ENCODE results near the gene POC1A. TPM values are rescaled to one million over a fixed set of nuclear protein-coding genes. Genes with fewer than 3 reads are reported as not detected.

Gene POC1A
- total and polyA plus RNA-seq, 2 donors (not counting 1 experiment from before 2014, with no cell fraction given) = 3.8 to 17.7 TPM

DNA sequence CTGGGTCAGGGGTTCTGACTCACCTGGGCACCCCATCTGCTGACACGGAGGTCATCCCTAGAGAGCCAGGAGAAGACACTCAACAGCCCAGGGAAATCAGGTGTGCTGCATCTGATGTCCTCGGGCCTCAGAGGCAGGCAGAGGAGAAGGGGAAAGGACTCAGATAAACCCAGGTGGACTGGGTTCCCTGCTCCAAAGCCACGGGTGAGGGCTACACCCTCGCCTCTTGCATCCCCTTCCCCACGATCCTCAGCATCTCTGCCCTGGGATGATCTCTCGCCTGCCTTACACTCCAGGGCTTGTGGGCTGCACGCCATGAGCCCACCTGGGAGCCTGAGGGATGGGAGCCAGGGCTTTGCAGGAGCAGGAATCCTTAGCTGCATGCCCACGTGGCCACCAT lies 89.7 kb downstream of the POC1A start:
- Histone ChIP-seq H3K36me3 (ENCODE audit: control insufficient read depth, insufficient read depth, low read length) (no peaks in the 10 kb centered on the region), H3K9me3 (ENCODE audit: control insufficient read depth, insufficient read depth, low read depth, low read length) (no peaks in the 10 kb centered on the region), H3K4me1 (ENCODE audit: control insufficient read depth, extremely low read depth, insufficient read depth, low read length) (peaks cover 6% of the 10 kb centered on the region), H3K79me2 (ENCODE audit: control insufficient read depth, insufficient read depth, low read length) (no peaks in the 10 kb centered on the region), H4K20me1 (ENCODE audit: control insufficient read depth, extremely low read depth, insufficient read depth, low read length) (no peaks in the 10 kb centered on the region), H2AFZ (ENCODE audit: low read length) (no peak overlapping the region), H3K4me3 (replicated peaks in 1 of 4; ENCODE audit: control extremely low read depth in 1 of 4, insufficient read depth in 1 of 4, low read depth in 3 of 4, low read length in 4 of 4) (no peak overlapping the region), H3K4me2 (ENCODE audit: extremely low read depth, insufficient read depth, low read length) (no peak overlapping the region), H3K9ac (ENCODE audit: insufficient read depth, low read length) (no peak overlapping the region), H3K27me3 (ENCODE audit: control insufficient read depth, insufficient read depth, low read length) (no peaks in the 10 kb centered on the region), H3K27ac (ENCODE audit: insufficient read depth, low read length) (no peak overlapping the region)
- no peak for TF ChIP-seq EZH2 (IDR thresholded peaks at IDR 0.05; ENCODE audit: low read length, missing control alignments)
- TF ChIP-seq, protein P1, sequence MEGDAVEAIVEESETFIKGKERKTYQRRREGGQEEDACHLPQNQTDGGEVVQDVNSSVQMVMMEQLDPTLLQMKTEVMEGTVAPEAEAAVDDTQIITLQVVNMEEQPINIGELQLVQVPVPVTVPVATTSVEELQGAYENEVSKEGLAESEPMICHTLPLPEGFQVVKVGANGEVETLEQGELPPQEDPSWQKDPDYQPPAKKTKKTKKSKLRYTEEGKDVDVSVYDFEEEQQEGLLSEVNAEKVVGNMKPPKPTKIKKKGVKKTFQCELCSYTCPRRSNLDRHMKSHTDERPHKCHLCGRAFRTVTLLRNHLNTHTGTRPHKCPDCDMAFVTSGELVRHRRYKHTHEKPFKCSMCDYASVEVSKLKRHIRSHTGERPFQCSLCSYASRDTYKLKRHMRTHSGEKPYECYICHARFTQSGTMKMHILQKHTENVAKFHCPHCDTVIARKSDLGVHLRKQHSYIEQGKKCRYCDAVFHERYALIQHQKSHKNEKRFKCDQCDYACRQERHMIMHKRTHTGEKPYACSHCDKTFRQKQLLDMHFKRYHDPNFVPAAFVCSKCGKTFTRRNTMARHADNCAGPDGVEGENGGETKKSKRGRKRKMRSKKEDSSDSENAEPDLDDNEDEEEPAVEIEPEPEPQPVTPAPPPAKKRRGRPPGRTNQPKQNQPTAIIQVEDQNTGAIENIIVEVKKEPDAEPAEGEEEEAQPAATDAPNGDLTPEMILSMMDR (conservative IDR thresholded peaks at IDR 0.05 in 1 of 2, IDR thresholded peaks at IDR 0.05 in 1 of 2; ENCODE audit: low read depth in 1 of 2, low read length in 2 of 2) = no peak
- no peak for DNase-seq (ENCODE audit: low read depth in 2 of 2)

DNA sequence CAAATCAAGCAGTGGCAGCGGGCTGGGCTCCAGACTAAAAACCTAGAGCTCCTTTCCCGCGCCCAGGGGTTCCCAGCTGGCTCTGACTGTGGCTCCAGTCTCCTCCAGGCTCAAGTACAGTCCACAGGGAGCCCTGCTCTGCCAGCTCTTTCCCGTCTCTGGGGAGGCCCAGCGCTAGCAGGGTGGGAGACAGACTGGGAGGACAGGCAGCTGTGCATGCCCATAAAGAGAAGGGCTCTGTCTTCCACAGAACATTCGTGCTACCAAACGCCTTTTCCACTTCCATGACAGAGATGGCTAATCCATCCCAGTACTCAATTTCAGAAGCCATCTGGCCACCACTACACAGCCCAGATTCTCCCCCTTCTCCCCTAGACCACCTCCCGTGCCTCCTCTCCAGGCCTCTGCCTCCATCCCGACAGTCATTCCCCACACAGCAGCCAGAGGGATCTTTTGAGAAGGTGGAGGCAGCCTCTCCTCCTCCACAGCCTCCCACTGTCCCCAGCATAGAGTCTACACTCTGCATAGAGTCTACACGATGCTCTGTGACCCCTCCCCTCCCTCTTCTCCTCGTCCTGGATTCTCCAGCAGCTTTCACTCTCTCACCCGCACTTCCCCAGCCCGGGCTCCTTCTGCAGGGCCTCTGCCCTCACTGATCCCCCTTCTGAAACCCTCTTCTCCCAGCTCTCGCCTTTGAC lies 91.0 kb downstream of the POC1A start:
- DNase-seq (ENCODE audit: low read depth in 2 of 2) = no peak
- TF ChIP-seq, protein P1 (conservative IDR thresholded peaks at IDR 0.05 in 1 of 2, IDR thresholded peaks at IDR 0.05 in 1 of 2; ENCODE audit: low read depth in 1 of 2, low read length in 2 of 2) = peak in 1 of 2 donors; percentile 7
- TF ChIP-seq EZH2 (IDR thresholded peaks at IDR 0.05; ENCODE audit: low read length, missing control alignments) = no peak
- no peaks in the 10 kb centered on the region for H4K20me1 ChIP-seq (ENCODE audit: control insufficient read depth, extremely low read depth, insufficient read depth, low read length)
- H3K36me3 ChIP-seq (ENCODE audit: control insufficient read depth, insufficient read depth, low read length) = no peaks in the 10 kb centered on the region
- peaks cover 6% of the 10 kb centered on the region for H3K4me1 ChIP-seq (ENCODE audit: control insufficient read depth, extremely low read depth, insufficient read depth, low read length)
- H2AFZ ChIP-seq (ENCODE audit: low read length) = no peak overlapping the region
- peak overlapping the region; percentile 4 for H3K27ac ChIP-seq (ENCODE audit: insufficient read depth, low read length)
- H3K9ac ChIP-seq (ENCODE audit: insufficient read depth, low read length) = no peak overlapping the region
- H3K4me3 ChIP-seq (replicated peaks in 1 of 4; ENCODE audit: control extremely low read depth in 1 of 4, insufficient read depth in 1 of 4, low read depth in 3 of 4, low read length in 4 of 4) = no peak overlapping the region
- H3K79me2 ChIP-seq (ENCODE audit: control insufficient read depth, insufficient read depth, low read length) = no peaks in the 10 kb centered on the region
- H3K9me3 ChIP-seq (ENCODE audit: control insufficient read depth, insufficient read depth, low read depth, low read length) = no peaks in the 10 kb centered on the region
- no peak overlapping the region for H3K4me2 ChIP-seq (ENCODE audit: extremely low read depth, insufficient read depth, low read length)
- no peaks in the 10 kb centered on the region for H3K27me3 ChIP-seq (ENCODE audit: control insufficient read depth, insufficient read depth, low read length)

DNA sequence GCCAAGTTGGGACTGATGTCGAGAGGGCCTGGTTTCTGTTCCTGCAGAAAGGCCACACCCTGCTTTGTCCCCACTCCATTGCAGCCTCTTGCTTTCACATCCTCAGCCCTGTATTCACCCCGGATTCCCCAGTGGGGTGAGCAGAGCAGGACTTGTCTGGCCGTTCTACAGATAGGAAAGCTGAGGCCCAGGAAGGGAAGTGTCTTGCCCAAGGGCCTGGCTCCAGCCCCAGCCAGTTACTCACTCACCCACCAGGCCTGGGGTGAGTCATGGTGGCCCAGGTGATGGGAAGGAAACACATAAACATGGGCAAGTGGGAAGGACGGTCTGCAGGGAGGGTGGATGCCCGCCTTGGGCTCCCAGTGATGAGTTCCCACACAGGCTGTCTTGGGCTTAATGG lies 91.7 kb downstream of the POC1A start:
- TF ChIP-seq, protein P1 (conservative IDR thresholded peaks at IDR 0.05 in 1 of 2, IDR thresholded peaks at IDR 0.05 in 1 of 2; ENCODE audit: low read depth in 1 of 2, low read length in 2 of 2) = no peak
- TF ChIP-seq EZH2 (IDR thresholded peaks at IDR 0.05; ENCODE audit: low read length, missing control alignments) = no peak
- Histone ChIP-seq H2AFZ (ENCODE audit: low read length) (no peak overlapping the region), H3K4me1 (ENCODE audit: control insufficient read depth, extremely low read depth, insufficient read depth, low read length) (peaks cover 11% of the 10 kb centered on the region), H3K79me2 (ENCODE audit: control insufficient read depth, insufficient read depth, low read length) (no peaks in the 10 kb centered on the region), H3K4me3 (replicated peaks in 1 of 4; ENCODE audit: control extremely low read depth in 1 of 4, insufficient read depth in 1 of 4, low read depth in 3 of 4, low read length in 4 of 4) (no peak overlapping the region), H4K20me1 (ENCODE audit: control insufficient read depth, extremely low read depth, insufficient read depth, low read length) (no peaks in the 10 kb centered on the region), H3K9ac (ENCODE audit: insufficient read depth, low read length) (no peak overlapping the region), H3K27me3 (ENCODE audit: control insufficient read depth, insufficient read depth, low read length) (no peaks in the 10 kb centered on the region), H3K9me3 (ENCODE audit: control insufficient read depth, insufficient read depth, low read depth, low read length) (no peaks in the 10 kb centered on the region), H3K27ac (ENCODE audit: insufficient read depth, low read length) (no peak overlapping the region), H3K4me2 (ENCODE audit: extremely low read depth, insufficient read depth, low read length) (no peak overlapping the region), H3K36me3 (ENCODE audit: control insufficient read depth, insufficient read depth, low read length) (no peaks in the 10 kb centered on the region)
- DNase-seq (ENCODE audit: low read depth in 2 of 2) = peak; percentile 79 to 89

All from fibroblast of lung (primary cell).